ENCODE results near the gene NYAP1. TPM values are rescaled to one million over a fixed set of nuclear protein-coding genes. Genes with fewer than 3 reads are reported as not detected.
"Not testable (repeated sequence)": the region's sequence is repeated elsewhere in the genome, so short reads cannot be mapped to it uniquely, and the experiment has no call there.

Gene NYAP1
- total RNA-seq, 2 donors from 2014 or later, result 0.92 to 0.95 TPM

DNA sequence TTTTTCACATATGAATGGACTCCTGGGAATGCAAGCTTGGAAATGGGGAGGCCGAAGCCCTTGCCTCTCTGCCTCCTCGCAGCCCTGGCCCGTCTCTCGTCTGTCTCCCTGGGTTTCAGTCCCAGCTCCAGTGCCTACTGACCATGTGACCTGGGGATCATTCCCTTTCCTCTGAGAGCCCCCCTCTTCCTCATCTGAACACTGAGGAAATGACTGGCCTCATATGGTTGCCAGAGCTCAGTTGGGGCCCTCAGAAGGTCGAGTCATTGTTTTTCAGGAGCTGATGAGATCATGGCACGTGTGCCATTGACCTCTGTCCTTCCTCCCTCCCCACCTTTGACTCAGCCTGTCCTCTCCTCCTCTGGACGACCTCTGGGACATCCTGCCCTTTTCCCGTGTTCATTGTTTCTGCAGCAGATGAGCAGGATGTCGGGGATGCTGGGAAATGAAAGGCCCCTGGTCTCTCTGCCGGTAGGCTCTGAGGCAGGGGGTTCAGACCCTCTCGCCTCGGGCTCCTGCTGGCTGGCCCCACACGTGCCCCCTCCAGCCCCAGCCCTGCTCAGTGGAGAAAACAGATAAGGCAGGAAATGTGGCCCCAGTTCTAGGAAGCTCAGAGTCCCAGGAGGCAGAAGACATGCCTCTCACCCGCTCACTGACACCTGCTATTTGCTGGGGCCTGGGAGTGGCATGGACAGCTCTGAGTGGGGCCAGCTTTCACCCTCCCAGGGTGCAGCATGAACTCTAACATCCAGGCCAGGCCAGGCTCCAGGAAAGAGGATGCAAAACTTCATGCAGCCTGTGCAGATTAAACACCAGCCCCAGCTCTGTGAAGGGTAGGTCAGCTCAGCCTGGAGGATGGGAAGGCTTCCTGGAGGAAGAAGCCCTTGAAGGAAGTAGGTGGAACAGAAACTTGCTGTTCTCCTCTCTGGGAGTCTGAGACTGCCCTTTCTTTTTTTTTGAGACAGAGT lies 39.1 kb upstream of the NYAP1 start:
- Histone ChIP-seq H3K9me3 (no peaks in the 10 kb centered on the region), H3K27me3 (replicated peaks; ENCODE audit: insufficient read depth) (no peaks in the 10 kb centered on the region), H3K4me3 (no peak overlapping the region), H3K27ac (no peak overlapping the region), H3K4me1 (ENCODE audit: control insufficient read depth in 1 of 2, low read depth in 2 of 2) (no peaks in the 10 kb centered on the region), H3K36me3 (no peaks in the 10 kb centered on the region)
- TF ChIP-seq, protein P1, sequence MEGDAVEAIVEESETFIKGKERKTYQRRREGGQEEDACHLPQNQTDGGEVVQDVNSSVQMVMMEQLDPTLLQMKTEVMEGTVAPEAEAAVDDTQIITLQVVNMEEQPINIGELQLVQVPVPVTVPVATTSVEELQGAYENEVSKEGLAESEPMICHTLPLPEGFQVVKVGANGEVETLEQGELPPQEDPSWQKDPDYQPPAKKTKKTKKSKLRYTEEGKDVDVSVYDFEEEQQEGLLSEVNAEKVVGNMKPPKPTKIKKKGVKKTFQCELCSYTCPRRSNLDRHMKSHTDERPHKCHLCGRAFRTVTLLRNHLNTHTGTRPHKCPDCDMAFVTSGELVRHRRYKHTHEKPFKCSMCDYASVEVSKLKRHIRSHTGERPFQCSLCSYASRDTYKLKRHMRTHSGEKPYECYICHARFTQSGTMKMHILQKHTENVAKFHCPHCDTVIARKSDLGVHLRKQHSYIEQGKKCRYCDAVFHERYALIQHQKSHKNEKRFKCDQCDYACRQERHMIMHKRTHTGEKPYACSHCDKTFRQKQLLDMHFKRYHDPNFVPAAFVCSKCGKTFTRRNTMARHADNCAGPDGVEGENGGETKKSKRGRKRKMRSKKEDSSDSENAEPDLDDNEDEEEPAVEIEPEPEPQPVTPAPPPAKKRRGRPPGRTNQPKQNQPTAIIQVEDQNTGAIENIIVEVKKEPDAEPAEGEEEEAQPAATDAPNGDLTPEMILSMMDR (IDR thresholded peaks at IDR 0.05), result no peak
- ATAC-seq (ENCODE audit: insufficient number of reproducible peaks, low FRiP score, low read depth) (peak; percentile 33), DNase-seq (ENCODE audit: low spot score) (no peak)

DNA sequence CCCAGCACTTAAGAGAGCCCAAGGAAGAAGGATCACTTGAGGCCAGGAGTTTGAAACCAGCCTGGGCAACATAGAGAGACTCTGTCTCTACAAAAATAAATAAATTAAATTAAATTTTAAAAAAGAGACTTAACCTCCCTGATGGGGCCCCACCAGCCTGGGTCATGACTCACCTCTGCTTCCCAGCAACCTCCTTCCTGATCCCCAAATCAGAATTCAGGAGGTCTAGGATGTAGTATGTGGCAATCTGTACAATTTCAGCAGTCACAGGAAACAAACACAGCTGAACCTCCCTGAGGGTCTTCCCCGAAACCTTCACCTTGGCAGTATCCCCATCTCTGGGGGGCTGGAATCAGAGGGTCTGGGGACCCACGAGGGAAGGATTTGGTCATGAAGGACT lies 37.7 kb upstream of the NYAP1 start:
- peaks cover 0 to 13% of the 10 kb centered on the region in 2 donors for H3K4me1 ChIP-seq (ENCODE audit: control insufficient read depth in 1 of 2, low read depth in 2 of 2)
- no peak overlapping the region for H3K27ac ChIP-seq
- no peaks in the 10 kb centered on the region for H3K9me3 ChIP-seq
- no peaks in the 10 kb centered on the region for H3K36me3 ChIP-seq
- no peak overlapping the region for H3K4me3 ChIP-seq
- no peaks in the 10 kb centered on the region for H3K27me3 ChIP-seq (replicated peaks; ENCODE audit: insufficient read depth)
- TF ChIP-seq, protein P1 (IDR thresholded peaks at IDR 0.05), result no peak
- no peak for ATAC-seq (ENCODE audit: insufficient number of reproducible peaks, low FRiP score, low read depth)
- no peak for DNase-seq (ENCODE audit: low spot score)

DNA sequence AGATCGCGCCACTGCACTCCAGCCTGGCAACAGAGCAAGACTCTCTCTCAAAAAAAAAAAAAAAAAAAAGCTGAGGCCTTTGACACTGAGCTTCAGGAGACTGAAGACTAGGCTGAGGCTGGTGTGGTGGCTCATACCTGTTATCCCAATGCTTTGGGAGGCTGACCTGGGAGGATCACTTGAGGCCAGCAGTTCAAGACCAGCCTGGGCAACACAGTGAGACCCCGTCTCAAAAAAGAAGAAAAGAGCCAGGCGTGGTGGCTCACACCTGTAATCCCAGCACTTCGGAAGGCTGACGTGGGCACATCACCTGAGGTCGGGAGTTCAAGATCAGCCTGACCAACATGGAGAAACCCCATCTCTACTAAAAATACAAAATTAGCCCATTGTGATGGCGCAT lies 36.4 kb upstream of the NYAP1 start:
- not testable (repeated sequence) for DNase-seq (ENCODE audit: low spot score); H3K27me3 ChIP-seq (replicated peaks; ENCODE audit: insufficient read depth); H3K36me3 ChIP-seq; ATAC-seq (ENCODE audit: insufficient number of reproducible peaks, low FRiP score, low read depth); H3K4me3 ChIP-seq; H3K27ac ChIP-seq; H3K9me3 ChIP-seq
- peaks cover 0 to 13% of the 10 kb centered on the region in 2 donors for H3K4me1 ChIP-seq (ENCODE audit: control insufficient read depth in 1 of 2, low read depth in 2 of 2)

DNA sequence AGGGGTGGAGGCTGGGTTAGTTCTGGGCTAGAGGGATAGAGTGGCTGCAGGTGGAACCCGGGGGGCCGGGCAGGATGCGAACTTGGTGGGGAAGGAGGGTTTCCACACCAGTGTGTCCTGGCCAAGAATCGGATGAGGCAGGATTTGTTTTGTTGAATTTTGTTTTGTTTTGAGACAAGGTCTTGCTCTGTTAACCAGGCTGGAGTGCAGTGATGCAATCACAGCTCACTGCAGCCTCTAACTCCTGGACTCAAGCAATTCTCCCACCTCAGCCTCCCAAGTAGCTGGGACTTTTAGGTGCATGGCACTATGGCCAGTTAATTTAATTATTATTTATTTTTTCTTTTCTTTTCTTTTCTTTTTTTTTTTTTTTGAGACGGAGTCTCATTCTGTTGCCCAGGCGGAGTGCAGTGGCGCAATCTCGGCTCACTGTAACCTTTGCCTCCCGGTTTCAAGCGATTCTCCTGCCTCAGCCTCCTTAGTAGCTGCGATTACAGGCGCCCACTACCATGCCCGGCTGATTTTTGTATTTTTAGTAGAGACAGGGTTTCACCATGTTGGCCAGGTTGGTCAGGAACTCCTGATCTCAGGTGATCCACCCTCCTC lies 34.4 kb upstream of the NYAP1 start:
- TF ChIP-seq, protein P1 (IDR thresholded peaks at IDR 0.05), result no peak
- Histone ChIP-seq H3K36me3 (no peaks in the 10 kb centered on the region), H3K27ac (no peak overlapping the region), H3K4me1 (ENCODE audit: control insufficient read depth in 1 of 2, low read depth in 2 of 2) (peaks cover 0 to 13% of the 10 kb centered on the region in 2 donors), H3K9me3 (no peaks in the 10 kb centered on the region), H3K4me3 (no peak overlapping the region), H3K27me3 (replicated peaks; ENCODE audit: insufficient read depth) (no peaks in the 10 kb centered on the region)
- ATAC-seq (ENCODE audit: insufficient number of reproducible peaks, low FRiP score, low read depth) (no peak), DNase-seq (ENCODE audit: low spot score) (no peak)

DNA sequence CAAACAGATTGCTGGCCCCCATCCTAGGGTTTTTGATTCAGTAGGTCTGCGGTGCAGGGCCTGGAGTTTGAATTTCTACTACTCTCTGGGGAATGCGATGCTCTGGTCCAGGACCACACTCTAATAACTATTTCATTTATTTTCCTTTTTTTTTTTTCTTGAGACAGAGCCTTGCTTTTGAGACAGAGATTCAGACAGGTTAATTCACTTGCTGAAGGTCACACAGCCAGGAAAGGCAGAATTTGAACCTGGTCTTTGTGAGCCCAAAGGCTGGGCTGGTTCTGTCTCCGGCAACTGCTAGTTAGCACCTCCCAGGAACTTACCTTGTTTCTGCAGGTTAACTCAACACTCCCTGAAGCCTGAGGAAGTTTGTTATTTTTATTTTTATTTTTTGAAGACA lies 31.2 kb upstream of the NYAP1 start:
- Histone ChIP-seq H3K36me3 (peaks cover 3% of the 10 kb centered on the region), H3K4me1 (ENCODE audit: control insufficient read depth in 1 of 2, low read depth in 2 of 2) (peaks cover 0 to 13% of the 10 kb centered on the region in 2 donors), H3K27me3 (replicated peaks; ENCODE audit: insufficient read depth) (no peaks in the 10 kb centered on the region), H3K9me3 (no peaks in the 10 kb centered on the region), H3K4me3 (no peak overlapping the region), H3K27ac (no peak overlapping the region)
- TF ChIP-seq, protein P1 (IDR thresholded peaks at IDR 0.05), result no peak
- ATAC-seq (ENCODE audit: insufficient number of reproducible peaks, low FRiP score, low read depth) (no peak), DNase-seq (ENCODE audit: low spot score) (no peak)

DNA sequence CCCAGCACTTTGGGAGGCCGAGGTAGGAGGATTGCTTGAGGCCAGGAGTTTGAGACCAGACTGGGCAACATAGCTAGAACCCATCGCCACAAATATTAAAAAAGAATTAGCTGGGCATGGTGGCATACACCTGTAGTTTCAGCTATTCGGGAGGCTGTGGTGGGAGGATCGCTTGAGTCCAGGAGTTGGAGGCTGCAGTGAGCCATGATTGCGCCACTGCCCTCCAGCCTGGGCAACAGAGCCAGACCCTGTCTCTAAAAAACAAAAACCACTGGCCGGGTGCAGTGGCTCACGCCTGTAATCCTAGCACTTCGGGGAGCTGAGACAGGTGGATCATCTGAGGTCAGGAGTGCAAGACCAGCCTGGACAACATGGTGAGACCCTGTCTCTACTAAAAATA lies 29.9 kb upstream of the NYAP1 start:
- not testable (repeated sequence) for H3K27ac ChIP-seq; ATAC-seq (ENCODE audit: insufficient number of reproducible peaks, low FRiP score, low read depth); H3K27me3 ChIP-seq (replicated peaks; ENCODE audit: insufficient read depth); H3K4me3 ChIP-seq; DNase-seq (ENCODE audit: low spot score); H3K36me3 ChIP-seq; H3K9me3 ChIP-seq
- peaks cover 0 to 13% of the 10 kb centered on the region in 2 donors for H3K4me1 ChIP-seq (ENCODE audit: control insufficient read depth in 1 of 2, low read depth in 2 of 2)
